ENCODE data around the gene CNTNAP2.

DNA sequence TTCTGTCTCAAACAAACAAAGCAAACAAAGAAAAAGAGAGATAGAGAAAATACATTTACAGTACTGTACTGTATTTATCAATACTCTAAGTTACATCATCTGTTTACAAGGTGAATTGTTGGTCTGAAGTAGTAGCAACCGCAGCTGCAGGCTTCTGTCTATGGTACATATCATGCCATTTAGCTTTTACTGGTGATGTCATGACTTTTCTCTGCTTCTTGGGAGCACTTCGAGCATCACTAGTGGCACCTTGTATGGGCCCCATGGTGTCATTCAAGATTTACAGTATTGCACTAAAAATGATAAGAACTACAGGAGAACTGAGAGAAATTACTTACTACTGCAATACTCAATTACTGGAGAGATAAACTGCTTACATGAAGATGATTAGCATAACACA lies 826.9 kb downstream of the CNTNAP2 start:
- TF ChIP-seq, protein P1, sequence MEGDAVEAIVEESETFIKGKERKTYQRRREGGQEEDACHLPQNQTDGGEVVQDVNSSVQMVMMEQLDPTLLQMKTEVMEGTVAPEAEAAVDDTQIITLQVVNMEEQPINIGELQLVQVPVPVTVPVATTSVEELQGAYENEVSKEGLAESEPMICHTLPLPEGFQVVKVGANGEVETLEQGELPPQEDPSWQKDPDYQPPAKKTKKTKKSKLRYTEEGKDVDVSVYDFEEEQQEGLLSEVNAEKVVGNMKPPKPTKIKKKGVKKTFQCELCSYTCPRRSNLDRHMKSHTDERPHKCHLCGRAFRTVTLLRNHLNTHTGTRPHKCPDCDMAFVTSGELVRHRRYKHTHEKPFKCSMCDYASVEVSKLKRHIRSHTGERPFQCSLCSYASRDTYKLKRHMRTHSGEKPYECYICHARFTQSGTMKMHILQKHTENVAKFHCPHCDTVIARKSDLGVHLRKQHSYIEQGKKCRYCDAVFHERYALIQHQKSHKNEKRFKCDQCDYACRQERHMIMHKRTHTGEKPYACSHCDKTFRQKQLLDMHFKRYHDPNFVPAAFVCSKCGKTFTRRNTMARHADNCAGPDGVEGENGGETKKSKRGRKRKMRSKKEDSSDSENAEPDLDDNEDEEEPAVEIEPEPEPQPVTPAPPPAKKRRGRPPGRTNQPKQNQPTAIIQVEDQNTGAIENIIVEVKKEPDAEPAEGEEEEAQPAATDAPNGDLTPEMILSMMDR (IDR thresholded peaks at IDR 0.05) = no peak
- no peak for TF ChIP-seq EP300 (IDR thresholded peaks at IDR 0.05)
